ENCODE results near the gene TMEM120B.

TMEM120B gene

GRCh38 chr12:121751749-121752351 is 39.3 kb downstream of the TMEM120B start:
- Histone ChIP-seq H3K4me2 (ENCODE audit: low read depth, low read length, poor library complexity, severe bottlenecking) (no peak overlapping the region), H2AFZ (ENCODE audit: low read length) (no peak overlapping the region), H3F3A (ENCODE audit: low read depth) (no peaks in the 10 kb centered on the region; the same call in 1 of the 2 replicates), H3K9ac (ENCODE audit: low read depth, low read length, poor library complexity, severe bottlenecking) (no peak overlapping the region), H3K36me3 (ENCODE audit: insufficient read depth, low read length) (0 out of 2 replicates have a peak, but pooled peaks cover 3% of the 10 kb centered on the region), H3K4me3 (ENCODE audit: low read length, poor library complexity, severe bottlenecking) (no peak overlapping the region), H3K9me3 (ENCODE audit: insufficient read depth, low read depth, low read length) (no peaks in the 10 kb centered on the region), H3K27me3 (ENCODE audit: insufficient read depth, low read length, poor library complexity, severe bottlenecking) (no peaks in the 10 kb centered on the region), H4K20me1 (ENCODE audit: insufficient read depth, low read length, poor library complexity, severe bottlenecking) (no peaks in the 10 kb centered on the region), H3K9me2 (replicated peaks; ENCODE audit: low read depth, low read length) (no peaks in the 10 kb centered on the region), H3K79me2 (ENCODE audit: insufficient read depth, low read length) (no peaks in the 10 kb centered on the region), H3K4me1 (ENCODE audit: insufficient read depth, low read length, poor library complexity, severe bottlenecking) (peaks cover 14% of the 10 kb centered on the region)
- TF ChIP-seq CTCF (conservative IDR thresholded peaks at IDR 0.05; ENCODE audit: low read length) (no peak), EZH2phosphoT487 (IDR thresholded peaks at IDR 0.05; ENCODE audit: borderline replicate concordance) (no peak)

- Histone ChIP-seq H3K79me2 (ENCODE audit: insufficient read depth, low read length) (no peaks in the 10 kb centered on the region), H3K4me2 (ENCODE audit: low read depth, low read length, poor library complexity, severe bottlenecking) (no peak overlapping the region), H3K36me3 (ENCODE audit: insufficient read depth, low read length) (0 out of 2 replicates have a peak, but pooled peaks cover 3% of the 10 kb centered on the region), H3K9me3 (ENCODE audit: insufficient read depth, low read depth, low read length) (no peaks in the 10 kb centered on the region), H3K4me1 (ENCODE audit: insufficient read depth, low read length, poor library complexity, severe bottlenecking) (peaks cover 15% of the 10 kb centered on the region), H3K27me3 (ENCODE audit: insufficient read depth, low read length, poor library complexity, severe bottlenecking) (no peaks in the 10 kb centered on the region), H4K20me1 (ENCODE audit: insufficient read depth, low read length, poor library complexity, severe bottlenecking) (no peaks in the 10 kb centered on the region), H2AFZ (ENCODE audit: low read length) (no peak overlapping the region), H3F3A (ENCODE audit: low read depth) (no peaks in the 10 kb centered on the region), H3K9ac (ENCODE audit: low read depth, low read length, poor library complexity, severe bottlenecking) (no peak overlapping the region), H3K9me2 (replicated peaks; ENCODE audit: low read depth, low read length) (no peaks in the 10 kb centered on the region), H3K4me3 (ENCODE audit: low read length, poor library complexity, severe bottlenecking) (no peak overlapping the region)
- TF ChIP-seq EZH2phosphoT487 (IDR thresholded peaks at IDR 0.05; ENCODE audit: borderline replicate concordance) = no peak
- no peak for TF ChIP-seq CTCF (conservative IDR thresholded peaks at IDR 0.05; ENCODE audit: low read length)
These were observed 41.3 kb downstream of the TMEM120B start for GRCh38 chr12:121753844-121754264.

GRCh38 chr12:121754836-121755235 is 42.3 kb downstream of the TMEM120B start:
- H3K79me2 ChIP-seq (ENCODE audit: insufficient read depth, low read length) = no peaks in the 10 kb centered on the region
- H3K4me2 ChIP-seq (ENCODE audit: low read depth, low read length, poor library complexity, severe bottlenecking) = no peak overlapping the region
- no peak for TF ChIP-seq CTCF (conservative IDR thresholded peaks at IDR 0.05; ENCODE audit: low read length)
- no peak for TF ChIP-seq EZH2phosphoT487 (IDR thresholded peaks at IDR 0.05; ENCODE audit: borderline replicate concordance)
- 0 out of 2 replicates have a peak, but pooled peaks cover 3% of the 10 kb centered on the region for H3K36me3 ChIP-seq (ENCODE audit: insufficient read depth, low read length)
- H3K9ac ChIP-seq (ENCODE audit: low read depth, low read length, poor library complexity, severe bottlenecking) = no peak overlapping the region
- H3K4me1 ChIP-seq (ENCODE audit: insufficient read depth, low read length, poor library complexity, severe bottlenecking) = peaks cover 15% of the 10 kb centered on the region
- H2AFZ ChIP-seq (ENCODE audit: low read length) = no peak overlapping the region
- no peaks in the 10 kb centered on the region for H4K20me1 ChIP-seq (ENCODE audit: insufficient read depth, low read length, poor library complexity, severe bottlenecking)
- no peaks in the 10 kb centered on the region for H3K27me3 ChIP-seq (ENCODE audit: insufficient read depth, low read length, poor library complexity, severe bottlenecking)
- no peaks in the 10 kb centered on the region for H3K9me3 ChIP-seq (ENCODE audit: insufficient read depth, low read depth, low read length)
- no peak overlapping the region for H3K4me3 ChIP-seq (ENCODE audit: low read length, poor library complexity, severe bottlenecking)
- no peaks in the 10 kb centered on the region for H3K9me2 ChIP-seq (replicated peaks; ENCODE audit: low read depth, low read length)
- H3F3A ChIP-seq (ENCODE audit: low read depth) = no peaks in the 10 kb centered on the region
